Retinal pigment epithelial cell (primary cell): Measurements from ENCODE around the gene MAP4K5.

Source experiments
- DNase-seq: peaks from one replicate; pipeline ENCODE4 v3.0.0-alpha.2; 2010; ENCODE audit warnings: low read depth
- H3K4me3 ChIP-seq: 2 replicates; pipeline ENCODE4 v1.5.1; 2011; ENCODE audit warnings: mild to moderate bottlenecking, low read length, control low read depth, moderate library complexity
- CTCF ChIP-seq: conservative IDR thresholded peaks from 2 replicates; pipeline ENCODE4 v1.5.1; 2011; ENCODE audit warnings: low read depth, low read length, control low read depth, inconsistent platforms

MAP4K5 gene

GRCh38 chr14:50532502-50533240, at the start of gene MAP4K5:
Gene MAP4K5, minus strand, starts transcription at chr14:50532569. Its CDS starts 520 bp downstream, at chr14:50532049.
- DNase-seq: peak; percentile 70
- TF ChIP-seq CTCF: peak; percentile 80
- peak within 1 kb of the TSS; percentile 90 for H3K4me3 ChIP-seq

- TF ChIP-seq CTCF: no peak
- H3K4me3 ChIP-seq: no peak overlapping the region
- no peak for DNase-seq
Measured at GRCh38 chr14:50578433-50578832, 46.1 kb upstream of the MAP4K5 start.

- H3K4me3 ChIP-seq: no peak overlapping the region
- TF ChIP-seq CTCF: no peak
- DNase-seq: no peak
Measured at GRCh38 chr14:50577982-50578381, 45.6 kb upstream of the MAP4K5 start.

GRCh38 chr14:50575769-50576168, 43.4 kb upstream of the MAP4K5 start:
- H3K4me3 ChIP-seq: no peak overlapping the region
- TF ChIP-seq CTCF: no peak
- no peak for DNase-seq

GRCh38 chr14:50573862-50574261, 41.5 kb upstream of the MAP4K5 start:
- H3K4me3 ChIP-seq: no peak overlapping the region
- no peak for DNase-seq
- TF ChIP-seq CTCF: no peak

- no peak for DNase-seq
- no peak for TF ChIP-seq CTCF
- H3K4me3 ChIP-seq: no peak overlapping the region
Measured at GRCh38 chr14:50569714-50570274, 37.4 kb upstream of the MAP4K5 start.

GRCh38 chr14:50562841-50563240, 30.5 kb upstream of the MAP4K5 start:
- H3K4me3 ChIP-seq: no peak overlapping the region
- no peak for DNase-seq
- no peak for TF ChIP-seq CTCF
